GM19328 (cell line): ENCODE results near the gene SORCS2.

Experiments
- ATAC-seq: cut with Tn5 transposase; IDR thresholded peaks from one replicate; pipeline ENCODE4 v1.9.1; 2021; ENCODE audit warnings: mild to moderate bottlenecking, moderate library complexity; ENCODE audit not compliant: unreplicated experiment

The SORCS2 gene

DNA sequence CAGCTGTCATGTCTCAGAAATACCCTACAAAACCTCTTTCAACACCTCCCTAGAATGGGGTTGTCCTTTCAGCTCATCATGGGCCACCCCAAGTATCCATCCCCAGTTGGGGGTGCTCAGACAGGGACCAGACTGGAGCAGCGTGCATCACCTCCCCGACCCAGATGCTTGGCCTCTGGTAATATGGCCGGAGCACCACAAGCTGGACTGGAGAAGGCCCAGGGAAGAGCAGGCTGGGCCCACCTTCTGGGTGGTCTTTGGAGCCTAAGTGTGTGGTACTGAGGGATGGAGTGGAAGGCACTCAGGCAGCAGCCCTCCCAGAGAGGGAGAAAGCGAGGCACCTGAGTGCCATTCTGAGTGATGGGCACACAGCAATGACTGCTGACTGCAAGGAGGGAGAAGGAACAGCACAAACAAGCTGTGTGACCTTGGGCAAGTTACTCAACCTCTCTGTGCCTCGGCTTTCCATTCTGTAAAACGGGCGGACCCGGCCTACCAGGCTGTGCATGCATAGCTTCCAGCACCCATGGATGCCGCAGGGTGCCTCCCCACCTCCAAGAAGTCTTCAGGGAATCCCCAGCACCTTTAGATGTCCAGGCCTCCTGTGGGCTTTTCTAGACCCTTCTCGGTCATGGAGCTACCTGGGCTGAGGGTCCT, 519.1 kb downstream of the SORCS2 start:
- no peak for ATAC-seq

GRCh38 chr4:7712021-7712671, 519.8 kb downstream of the SORCS2 start:
- ATAC-seq, result no peak

- ATAC-seq, result no peak
These were observed 521.4 kb downstream of the SORCS2 start for GRCh38 chr4:7713757-7714156.

- ATAC-seq, result no peak
These were observed 521.8 kb downstream of the SORCS2 start for GRCh38 chr4:7714176-7714575.

DNA sequence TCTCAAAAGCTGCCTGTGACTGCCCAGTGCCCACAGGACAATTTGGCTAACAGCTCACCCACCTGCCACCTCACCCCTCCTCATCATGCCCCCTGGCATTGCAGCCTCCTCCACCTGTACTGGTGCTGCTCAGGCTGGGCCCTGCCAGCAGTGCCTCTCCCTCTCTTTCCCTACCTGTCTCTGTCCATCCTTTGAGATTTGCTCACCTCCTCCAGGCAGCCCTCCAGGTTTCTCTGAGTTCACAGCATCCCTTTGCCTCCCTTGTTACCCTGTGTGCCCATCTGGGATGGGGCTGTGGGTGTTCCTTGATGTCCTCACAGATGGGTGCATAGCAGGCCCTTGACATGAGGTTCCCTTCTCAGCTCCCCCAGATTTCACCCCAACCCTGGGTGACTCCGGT, 522.4 kb downstream of the SORCS2 start:
- no peak for ATAC-seq

GRCh38 chr4:7715271-7716009, 523.1 kb downstream of the SORCS2 start:
- ATAC-seq, result no peak

GRCh38 chr4:7716010-7716721, 523.8 kb downstream of the SORCS2 start:
- ATAC-seq, result no peak

- ATAC-seq, result no peak
These were observed 524.8 kb downstream of the SORCS2 start for GRCh38 chr4:7717161-7717560.

DNA sequence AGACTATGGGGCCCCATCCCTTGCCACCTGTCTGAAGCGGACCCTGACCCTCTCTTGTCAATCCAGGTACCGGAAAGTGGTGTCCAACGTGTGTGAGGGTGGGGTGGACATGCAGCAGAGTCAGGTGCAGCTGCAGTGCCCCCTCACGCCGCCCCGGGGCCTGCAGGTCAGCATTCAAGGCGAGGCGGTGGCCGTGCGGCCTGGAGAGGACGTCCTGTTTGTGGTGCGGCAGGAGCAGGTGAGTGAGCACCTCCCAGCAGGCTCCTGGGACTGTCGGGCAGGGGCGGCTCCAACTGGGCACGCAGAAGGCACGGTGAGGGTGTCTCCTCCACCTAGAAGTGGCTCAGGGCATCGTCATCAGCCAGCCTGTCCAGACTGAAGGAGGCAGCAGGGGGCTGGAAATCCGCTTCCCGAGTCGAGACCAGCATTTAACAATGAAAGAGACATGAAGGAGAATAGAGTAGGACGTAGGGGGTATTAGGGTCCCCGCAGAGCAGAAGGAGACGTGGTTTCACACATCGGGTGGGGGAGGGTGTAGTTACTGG, 525.7 kb downstream of the SORCS2 start:
- ATAC-seq, result no peak

DNA sequence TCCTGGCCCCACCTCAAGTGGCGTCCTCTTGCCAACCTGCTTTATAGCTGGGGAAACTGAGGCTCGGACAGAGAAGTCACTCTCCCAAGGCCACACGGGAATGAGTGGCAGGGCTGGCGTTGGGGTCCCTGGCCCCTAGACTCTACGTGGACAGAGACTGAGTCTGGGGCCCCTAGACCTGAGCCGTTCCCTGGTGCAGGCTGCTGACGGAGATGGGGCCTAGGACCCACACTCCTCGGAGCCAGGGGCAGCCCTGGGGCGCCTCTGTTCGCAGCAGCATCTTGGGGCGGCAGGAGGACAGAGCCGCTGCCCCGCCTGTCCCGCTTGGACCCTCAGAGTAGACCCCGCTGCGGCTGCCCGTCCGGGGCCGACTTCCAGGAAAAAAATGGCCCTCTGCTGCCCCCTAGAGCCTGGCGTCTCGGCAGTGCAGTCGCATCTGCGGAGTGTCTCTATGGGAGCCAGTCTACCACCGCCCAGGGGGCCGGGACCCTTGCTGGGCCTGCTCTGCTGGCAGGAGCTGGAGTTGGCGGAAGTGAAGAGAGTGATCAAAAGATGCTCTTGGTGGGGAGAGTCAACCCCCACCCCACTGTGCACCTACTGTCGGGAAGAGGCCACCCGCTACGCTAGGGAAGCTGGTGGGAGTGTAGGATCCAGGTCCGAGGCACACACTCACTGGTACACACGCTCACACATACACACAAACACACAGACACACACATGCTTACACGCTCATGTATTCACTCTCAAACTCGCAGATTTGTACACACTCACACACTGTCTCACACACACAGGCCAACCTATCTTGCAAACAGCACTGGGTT, 527.2 kb downstream of the SORCS2 start:
- ATAC-seq, result no peak

- no peak for ATAC-seq
These were observed 529.7 kb downstream of the SORCS2 start for GRCh38 chr4:7721984-7722551.

DNA sequence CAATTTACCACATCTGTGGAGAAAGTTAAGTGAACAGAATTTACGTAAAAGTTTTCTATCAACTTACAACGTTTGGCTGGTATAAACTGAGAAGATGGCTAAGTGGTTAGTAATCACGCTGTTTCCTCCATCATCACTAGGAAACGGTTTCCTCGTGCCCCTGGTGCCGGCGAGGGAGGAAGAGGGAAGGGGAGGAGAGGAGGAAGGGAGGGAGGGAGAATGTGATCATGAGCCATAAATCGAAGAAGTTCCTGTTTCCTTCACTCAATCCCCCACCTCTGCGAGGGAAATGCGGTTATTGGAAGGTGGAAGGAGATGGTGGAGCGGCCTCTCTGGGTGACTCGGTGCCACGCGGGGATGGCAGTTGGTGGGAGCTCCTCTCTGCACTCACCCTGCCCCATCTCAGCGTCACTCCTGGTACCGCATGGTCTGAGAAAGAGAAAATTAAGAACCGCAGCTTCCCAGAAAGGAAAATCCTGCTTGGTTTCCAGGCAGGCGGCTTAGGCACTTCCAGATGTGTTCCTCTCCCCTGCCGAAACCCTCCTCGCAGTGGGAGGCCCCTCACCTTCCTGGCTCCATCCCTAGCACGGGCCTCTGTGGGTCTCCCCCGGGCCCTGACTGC, 530.5 kb downstream of the SORCS2 start:
- ATAC-seq, result no peak

GRCh38 chr4:7723625-7724024, 531.3 kb downstream of the SORCS2 start:
- no peak for ATAC-seq

DNA sequence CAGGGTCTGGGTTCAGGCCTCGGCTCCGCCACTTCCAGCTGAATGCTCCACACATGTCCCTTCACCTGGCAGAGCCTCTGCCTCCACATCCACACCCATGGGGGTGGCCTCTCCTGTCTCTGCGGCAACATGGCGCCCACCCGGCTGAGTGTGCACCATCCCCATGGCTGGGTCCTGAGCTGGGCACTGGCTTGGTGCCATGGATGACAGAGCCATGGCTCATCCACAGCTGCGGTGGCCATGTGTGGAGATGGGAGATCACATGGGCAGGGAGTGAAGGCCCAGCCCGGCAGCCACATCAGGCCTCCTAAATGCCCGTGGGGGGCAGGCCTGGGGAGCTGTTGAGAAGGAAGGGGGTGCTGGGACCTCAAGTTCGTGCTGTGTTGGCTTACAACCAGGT, 533.6 kb downstream of the SORCS2 start:
- no peak for ATAC-seq

DNA sequence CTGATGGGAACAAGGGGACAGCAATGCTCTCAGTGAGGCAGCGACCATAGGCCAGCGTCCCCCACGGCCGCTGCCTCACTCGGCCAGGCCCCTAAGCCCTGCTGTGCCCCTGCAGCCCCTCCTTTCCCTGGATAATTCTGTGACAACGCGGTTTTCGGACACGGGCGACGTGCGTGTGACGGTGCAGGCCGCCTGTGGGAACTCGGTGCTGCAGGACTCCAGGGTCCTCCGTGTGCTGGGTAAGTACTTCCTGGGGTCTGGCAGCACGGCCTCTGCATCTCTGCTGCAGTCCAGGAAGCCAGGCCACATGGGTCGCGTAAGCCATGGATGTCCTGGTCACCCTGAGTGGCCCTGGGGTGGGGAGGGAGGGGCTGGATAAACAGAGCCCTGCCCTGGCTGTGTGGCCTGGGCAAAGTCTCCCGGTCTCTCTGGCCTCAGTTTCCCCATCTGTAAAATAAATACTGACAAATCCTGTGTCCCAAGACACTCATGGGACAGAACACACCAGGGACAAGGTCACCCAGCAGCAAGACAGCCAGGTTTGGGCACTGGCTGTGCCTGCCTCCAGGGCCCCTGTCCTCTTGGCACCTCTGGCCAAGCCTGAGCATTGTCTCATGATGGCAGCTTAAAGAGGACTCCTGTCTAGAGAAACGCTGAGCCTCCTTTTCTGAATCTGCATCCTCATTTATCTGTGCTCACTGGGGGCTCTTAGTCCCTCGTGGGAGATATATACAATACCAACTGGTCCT, 534.5 kb downstream of the SORCS2 start:
- ATAC-seq, result no peak

DNA sequence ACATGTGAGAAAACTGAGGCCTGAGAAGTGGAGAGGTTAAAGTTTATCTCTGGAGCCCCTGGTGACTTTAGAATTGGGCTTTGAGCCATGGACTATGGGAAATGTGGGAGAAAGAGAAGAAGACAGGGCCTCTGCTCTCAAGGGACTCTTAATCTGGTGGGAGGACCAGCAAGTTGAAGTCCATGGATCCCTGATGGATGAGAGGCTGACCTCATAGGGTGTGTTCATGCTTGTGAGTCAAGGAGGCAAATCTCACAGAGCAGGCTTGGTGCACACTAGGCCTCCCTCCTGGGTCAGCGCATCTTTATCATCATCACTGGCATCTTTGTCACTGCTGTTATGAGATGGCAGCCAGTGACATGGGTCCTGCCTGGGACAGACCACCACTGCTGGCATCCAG, 535.4 kb downstream of the SORCS2 start:
- no peak for ATAC-seq

DNA sequence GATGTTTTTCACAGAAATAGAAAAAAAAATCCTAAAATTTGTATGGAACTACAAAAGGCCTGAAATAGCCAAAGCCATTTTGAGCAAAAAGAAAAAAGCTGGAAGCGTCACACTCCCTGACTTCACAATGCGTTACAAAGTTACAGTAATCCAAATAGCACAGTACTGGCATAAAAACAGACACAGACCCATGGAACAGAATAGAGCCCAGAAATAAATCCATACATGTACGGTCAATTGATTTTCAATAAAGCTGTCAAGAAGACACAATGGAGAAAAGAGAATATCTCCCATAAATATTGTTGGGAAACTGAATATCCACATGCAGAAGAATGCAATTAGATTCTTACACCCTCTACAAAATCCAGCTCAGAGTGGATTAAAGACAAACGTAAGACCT, 539.1 kb downstream of the SORCS2 start:
- no peak for ATAC-seq

GRCh38 chr4:7732263-7732662, 539.9 kb downstream of the SORCS2 start:
- ATAC-seq, result no peak

GRCh38 chr4:7733201-7733600, 540.9 kb downstream of the SORCS2 start:
- ATAC-seq, result no peak
